ENCODE data around the gene NKIRAS1.
"Not testable (repeated sequence)": the region's sequence is repeated elsewhere in the genome, so short reads cannot be mapped to it uniquely, and the experiment has no call there.

Gene NKIRAS1

DNA sequence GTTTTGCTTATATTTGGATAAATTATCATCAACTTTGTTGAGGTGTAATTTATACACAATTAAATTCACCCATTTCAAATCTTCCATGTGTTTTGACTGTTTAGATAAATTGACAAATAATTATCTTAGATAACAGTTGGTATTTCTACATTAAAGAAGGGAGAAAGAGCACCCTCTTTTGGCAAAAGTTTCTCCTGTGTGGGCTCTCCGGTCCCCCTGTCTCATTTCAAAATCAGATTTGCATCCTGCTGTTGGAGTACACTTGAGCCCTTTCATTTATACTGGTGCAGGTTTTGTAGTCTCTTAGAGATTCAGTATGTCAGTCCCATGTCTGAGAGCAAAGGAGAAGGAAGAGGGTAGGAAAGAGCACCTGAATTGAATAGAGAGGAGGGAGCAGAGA, 49.4 kb downstream of the NKIRAS1 start:
- DNase-seq: no peak

- DNase-seq: no peak
Measured at GRCh38 chr3:23865595-23866396, 51.0 kb downstream of the NKIRAS1 start.

DNA sequence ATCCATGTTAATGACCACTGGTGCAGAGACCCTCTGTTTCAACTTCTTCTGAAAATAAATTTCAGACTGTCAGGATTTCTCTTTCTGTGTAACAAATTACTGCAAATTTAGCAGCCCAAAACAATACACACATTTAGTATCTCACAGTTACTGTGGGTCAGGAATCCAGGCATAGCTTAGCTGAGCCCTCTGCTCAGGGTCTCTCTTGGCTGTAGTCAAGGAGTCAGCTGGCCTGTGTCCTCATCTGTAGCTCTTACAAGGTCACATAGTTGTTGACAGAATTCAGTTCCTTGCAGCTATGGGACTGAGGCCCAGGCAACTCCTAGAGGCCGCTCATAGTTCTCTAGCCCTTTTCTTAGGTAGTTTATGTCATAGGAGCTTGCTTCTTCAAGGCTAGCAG, 51.9 kb downstream of the NKIRAS1 start:
- DNase-seq: no peak

- DNase-seq: no peak
Measured at GRCh38 chr3:23863060-23863459, 53.7 kb downstream of the NKIRAS1 start.

DNA sequence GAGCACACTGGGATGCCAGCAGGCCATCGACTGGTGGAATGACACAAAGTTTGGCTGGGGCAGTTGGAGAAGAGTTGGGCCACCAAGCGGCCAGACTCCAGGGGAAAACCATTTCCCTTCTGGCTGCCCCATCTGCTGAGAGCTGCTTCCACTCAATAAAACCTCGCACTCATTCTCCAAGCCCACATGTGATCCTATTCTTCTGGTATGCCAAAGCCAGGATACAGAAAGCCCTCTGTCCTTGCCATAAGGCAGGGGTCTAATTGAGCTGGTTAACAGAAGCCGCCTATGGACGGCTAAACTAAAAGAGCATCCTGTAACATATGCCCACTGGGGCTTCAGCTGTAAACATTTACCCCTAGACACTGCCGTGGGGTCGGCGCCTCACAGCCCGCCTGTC, 55.1 kb downstream of the NKIRAS1 start:
- DNase-seq: no peak

- no peak for DNase-seq
Measured at GRCh38 chr3:23859839-23860382, 56.9 kb downstream of the NKIRAS1 start.

- DNase-seq: no peak
Measured at GRCh38 chr3:23859012-23859743, 57.6 kb downstream of the NKIRAS1 start.

GRCh38 chr3:23856286-23856685, 60.5 kb downstream of the NKIRAS1 start:
- no peak for DNase-seq

DNA sequence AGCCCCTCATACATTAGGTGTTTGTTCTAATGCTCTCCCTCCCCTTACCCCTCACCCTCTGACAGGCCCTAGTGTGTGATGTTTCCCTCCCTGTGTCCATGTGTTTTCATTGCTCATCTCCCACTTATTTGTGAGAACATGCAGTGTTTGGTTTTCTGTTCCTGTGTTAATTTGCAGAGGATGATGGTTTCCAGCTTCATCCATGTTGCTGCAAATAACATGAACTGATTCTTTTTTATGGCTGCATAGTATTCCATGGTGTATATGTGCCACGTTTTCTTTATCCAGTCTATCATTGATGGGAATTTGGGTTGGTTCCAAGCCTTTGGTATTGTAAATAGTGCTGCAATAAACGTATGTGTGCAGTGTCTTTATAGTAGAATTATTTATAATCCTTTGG, 67.3 kb downstream of the NKIRAS1 start:
- not testable (repeated sequence) for DNase-seq

DNA sequence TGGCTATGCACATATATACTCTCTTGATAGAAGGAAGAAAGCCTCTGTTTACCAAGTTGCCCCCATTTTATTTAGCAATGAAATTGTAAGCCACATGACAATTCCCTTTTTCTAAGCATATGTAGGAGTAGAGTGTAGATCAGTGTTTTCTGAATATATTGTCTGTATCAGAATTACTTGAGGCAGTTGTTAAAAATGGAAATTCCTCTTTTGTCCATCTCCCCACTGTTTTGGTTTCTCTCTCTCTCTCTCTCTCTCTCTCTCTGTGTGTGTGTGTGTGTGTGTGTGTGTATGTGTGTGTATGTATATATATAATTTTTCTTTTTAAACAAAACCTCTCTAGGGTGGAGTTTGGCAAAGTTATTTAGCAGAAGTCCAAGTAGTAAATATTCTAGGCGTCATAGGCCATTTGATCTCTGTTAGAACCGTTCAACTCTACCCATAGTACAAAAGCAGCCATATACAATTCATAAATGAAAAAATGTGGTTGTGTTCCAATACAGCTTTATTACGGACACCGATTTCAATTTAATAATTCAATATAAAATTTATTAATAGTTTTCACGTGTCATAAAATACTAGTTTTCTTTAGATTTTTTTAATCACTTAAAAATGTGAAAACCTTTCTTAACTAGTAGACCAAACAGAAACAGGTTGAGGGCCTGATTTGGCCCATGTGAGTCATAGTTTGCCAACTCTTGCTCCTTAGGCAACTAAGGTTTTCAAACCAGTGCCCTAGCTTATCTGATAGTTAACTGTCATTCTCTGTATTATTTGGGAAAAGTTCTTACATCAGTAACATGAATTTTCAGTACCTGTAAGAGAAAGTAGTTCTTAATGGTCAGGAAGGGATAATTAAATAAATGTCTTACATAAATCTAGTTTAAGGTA, 71.2 kb downstream of the NKIRAS1 start:
- no peak for DNase-seq

GRCh38 chr3:23843869-23844268, 72.9 kb downstream of the NKIRAS1 start:
- no peak for DNase-seq

All from CD4-positive, alpha-beta T cell treated with Interleukin-15 for 1 hour (primary cell).